Glomerular endothelial cell (primary cell): Measurements from ENCODE around the gene CCDC88A. TPM values are rescaled to one million over a fixed set of nuclear protein-coding genes. Genes with fewer than 3 reads are reported as not detected.
"Not testable (repeated sequence)": the region's sequence is repeated elsewhere in the genome, so short reads cannot be mapped to it uniquely, and the experiment has no call there.

ENCODE experiments used
- DNase-seq: peaks from one replicate; pipeline ENCODE4 v3.0.0-alpha.2; 2011; ENCODE audit warnings: low read depth, low spot score; ENCODE audit errors: extremely low read depth
- total RNA-seq: library from RNA; depleted of rRNA; stranded (reverse); fragments of >200 nt; gene quantifications from 2 replicates; pipeline ENCODE4 v1.2.3, GENCODE V29; 2015

The CCDC88A gene
- total RNA-seq, 1 donor from 2014 or later, result 45.7 TPM

- not testable (repeated sequence) for DNase-seq
Observed at GRCh38 chr2:55241582-55241981, 178.1 kb downstream of the CCDC88A start.

- DNase-seq, result no peak
Observed at GRCh38 chr2:55239656-55240222, 179.9 kb downstream of the CCDC88A start.

Other genes with a start within 250 kb of the CCDC88A start
- gene CLHC1, start 187.6 kb downstream of the CCDC88A start, total RNA-seq, result 2.8 and 4.8 TPM in 2 replicates
- 926 and 1,983 TPM in 2 replicates for gene RPS27A, start 187.2 kb downstream of the CCDC88A start, total RNA-seq
- 12.9 and 16.1 TPM in 2 replicates for gene MTIF2, start 150.6 kb downstream of the CCDC88A start, total RNA-seq
- 10.9 and 20.7 TPM in 2 replicates for gene CFAP36, start 99.9 kb upstream of the CCDC88A start, total RNA-seq
- 30.6 and 40.8 TPM in 2 replicates for gene PPP4R3B, start 197.8 kb upstream of the CCDC88A start, total RNA-seq